PC-3 (cell line): ENCODE data around the gene HDAC4. TPM values are rescaled to one million over a fixed set of nuclear protein-coding genes. Genes with fewer than 3 reads are reported as not detected.

Experiments
- ATAC-seq: fragments of 200-7000 bp; cut with Tn5 transposase; 2 replicates; pipeline ENCODE4 v1.9.1; 2020; ENCODE audit warnings: mild to moderate bottlenecking, moderate library complexity
- BruUV-seq: library from RNA; stranded (reverse); fragments of 400-500 nt; replicated peaks from 2 replicates; lab custom pipeline; 2021; lab: Mats Ljungman, UMichigan
- CTCF ChIA-PET: fragments of 300-600 bp; sonication (Branson Sonifier 250); formaldehyde crosslinking; loops from one replicate; lab custom pipeline; 2022; ENCODE audit warnings: antibody characterized with exemption; lab: Charles Lee
- POLR2A ChIA-PET: fragments of 300-600 bp; sonication (Branson Sonifier 250); formaldehyde crosslinking; loops from one replicate; lab custom pipeline; 2022; ENCODE audit warnings: antibody characterized with exemption; ENCODE audit not compliant: unreplicated experiment; lab: Charles Lee
- DNase-seq: peaks from one replicate; pipeline ENCODE4 v3.0.0-alpha.2; 2015
- H2AFZ ChIP-seq: fragments of 300-600 bp; sonication (generic); 2 replicates; pipeline ENCODE4 v1.6.0; 2016; ENCODE audit warnings: antibody characterized with exemption, low read length
- H3F3A ChIP-seq: fragments of 300-600 bp; sonication (generic); one replicate; pipeline ENCODE4 v1.6.0; 2017; ENCODE audit warnings: antibody characterized with exemption, low read length, control low read depth, mild to moderate bottlenecking; ENCODE audit not compliant: unreplicated experiment
- H3K27ac ChIP-seq: fragments of 300-600 bp; sonication (generic); 2 replicates; pipeline ENCODE4 v1.5.1; 2016; ENCODE audit warnings: mild to moderate bottlenecking, low read length
- H3K27me3 ChIP-seq: fragments of 300-600 bp; sonication (generic); 2 replicates; pipeline ENCODE4 v1.6.1; 2016; ENCODE audit warnings: low read length, mixed read lengths
- H3K36me3 ChIP-seq: fragments of 300-600 bp; sonication (generic); 2 replicates; pipeline ENCODE4 v1.6.1; 2016; ENCODE audit warnings: low read depth, mixed run types, low read length, mixed read lengths
- H3K4me1 ChIP-seq: fragments of 300-600 bp; sonication (generic); 2 replicates; pipeline ENCODE4 v1.5.1; 2016; ENCODE audit warnings: low read length; ENCODE audit not compliant: insufficient read depth
- H3K4me2 ChIP-seq: fragments of 300-600 bp; sonication (generic); 2 replicates; pipeline ENCODE4 v1.6.0; 2016; ENCODE audit warnings: low read length
- H3K4me3 ChIP-seq: fragments of 300-600 bp; sonication (generic); 2 replicates; pipeline ENCODE4 v1.5.1; 2016; ENCODE audit warnings: mild to moderate bottlenecking, low read length, mixed read lengths
- H3K79me2 ChIP-seq: fragments of 300-600 bp; sonication (generic); 2 replicates; pipeline ENCODE4 v1.6.1; 2017; ENCODE audit warnings: low read length, mixed read lengths
- H3K9ac ChIP-seq: fragments of 300-600 bp; sonication (generic); 2 replicates; pipeline ENCODE4 v1.6.0; 2016; ENCODE audit warnings: mild to moderate bottlenecking, low read length
- H3K9me2 ChIP-seq: fragments of 300-600 bp; sonication (generic); replicated peaks from 2 replicates; pipeline ENCODE4 v1.6.1; 2016; ENCODE audit warnings: mixed run types, low read length, mixed read lengths
- H3K9me3 ChIP-seq: fragments of 300-600 bp; sonication (generic); 2 replicates; pipeline ENCODE4 v1.6.1; 2016; ENCODE audit warnings: low read length, mixed read lengths
- H4K20me1 ChIP-seq: fragments of 300-600 bp; sonication (generic); 2 replicates; pipeline ENCODE4 v1.6.1; 2016; ENCODE audit warnings: low read length, mixed read lengths
- CTCF ChIP-seq: fragments of 300-600 bp; sonication (generic); conservative IDR thresholded peaks from 2 replicates; pipeline ENCODE4 v1.5.1; 2017; ENCODE audit warnings: antibody characterized with exemption, low read depth, mild to moderate bottlenecking, low read length
- EZH2 ChIP-seq: fragments of 300-600 bp; sonication (generic); IDR thresholded peaks from one replicate; pipeline ENCODE4 v1.6.1; 2017; ENCODE audit warnings: antibody characterized with exemption, mild to moderate bottlenecking, low read length; ENCODE audit not compliant: unreplicated experiment
- EZH2phosphoT487 ChIP-seq: fragments of 300-600 bp; sonication (generic); IDR thresholded peaks from 2 replicates; pipeline ENCODE4 v1.6.1; 2018; ENCODE audit warnings: mild to moderate bottlenecking, antibody characterized with exemption, low read length, borderline replicate concordance
- intact Hi-C: fragments of 100-400 bp; cut with micrococcal nuclease; formaldehyde crosslinking; loops from 2 replicates; pipeline ENCODE4 v1.9.0; 2023
- total RNA-seq: library from RNA; depleted of rRNA; stranded (reverse); fragments of >200 nt; gene quantifications from 2 replicates; pipeline ENCODE4 v1.2.3, GENCODE V29; 2014

Gene HDAC4
- total RNA-seq, 1 experiment from 2014 or later = 8.5 TPM

DNA sequence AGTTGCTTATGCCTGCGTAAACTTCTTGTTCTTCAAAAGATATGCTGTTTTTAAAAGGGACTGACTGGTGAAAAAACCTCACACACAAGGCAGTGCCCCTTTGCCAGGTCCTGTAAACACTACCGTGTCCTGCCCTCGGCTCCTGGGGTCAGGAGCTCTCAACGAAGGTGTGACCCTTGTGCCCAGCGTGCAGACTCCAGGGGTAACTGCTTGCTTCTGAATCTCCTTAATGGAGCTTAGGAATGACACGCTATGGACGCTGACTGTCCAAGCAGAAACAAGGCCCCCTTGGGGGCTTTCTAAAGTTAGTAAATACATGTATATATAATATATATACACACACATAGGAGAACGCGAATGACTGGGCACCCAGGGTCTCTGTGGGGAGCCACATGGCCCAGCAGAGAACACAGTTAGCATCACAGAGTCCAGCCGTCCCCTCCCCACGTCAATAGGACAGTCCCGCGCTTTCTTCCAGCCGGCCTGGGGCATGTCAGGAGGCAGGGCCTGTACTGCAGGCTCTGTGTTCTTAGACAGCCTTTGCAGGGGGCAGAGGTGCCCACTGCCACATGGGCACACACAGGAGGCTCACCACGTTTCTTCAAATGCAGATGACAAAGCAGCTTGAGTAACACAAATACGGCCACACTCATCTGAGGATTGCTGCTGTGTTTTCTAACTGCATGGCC, 96.1 kb downstream of the HDAC4 start:
- H3K4me1 ChIP-seq = no peaks in the 10 kb centered on the region
- H4K20me1 ChIP-seq = no peaks in the 10 kb centered on the region
- H3K27me3 ChIP-seq = no peaks in the 10 kb centered on the region
- no peaks in the 10 kb centered on the region for H3F3A ChIP-seq
- H3K4me2 ChIP-seq = no peak overlapping the region
- TF ChIP-seq EZH2phosphoT487 (no peak), EZH2 (no peak), CTCF (no peak)
- no peak for ATAC-seq
- no peaks in the 10 kb centered on the region for H3K36me3 ChIP-seq
- ChIA-PET CTCF (no interaction called here), POLR2A (no interaction called here)
- intact Hi-C loops = no loop called here
- H3K9me3 ChIP-seq = no peaks in the 10 kb centered on the region
- no peak overlapping the region for H3K9ac ChIP-seq
- no TSS peak for BruUV-seq
- no peak overlapping the region for H3K27ac ChIP-seq
- no peak overlapping the region for H2AFZ ChIP-seq
- no peaks in the 10 kb centered on the region for H3K9me2 ChIP-seq
- no peak for DNase-seq
- H3K79me2 ChIP-seq = no peaks in the 10 kb centered on the region
- no peak overlapping the region for H3K4me3 ChIP-seq

DNA sequence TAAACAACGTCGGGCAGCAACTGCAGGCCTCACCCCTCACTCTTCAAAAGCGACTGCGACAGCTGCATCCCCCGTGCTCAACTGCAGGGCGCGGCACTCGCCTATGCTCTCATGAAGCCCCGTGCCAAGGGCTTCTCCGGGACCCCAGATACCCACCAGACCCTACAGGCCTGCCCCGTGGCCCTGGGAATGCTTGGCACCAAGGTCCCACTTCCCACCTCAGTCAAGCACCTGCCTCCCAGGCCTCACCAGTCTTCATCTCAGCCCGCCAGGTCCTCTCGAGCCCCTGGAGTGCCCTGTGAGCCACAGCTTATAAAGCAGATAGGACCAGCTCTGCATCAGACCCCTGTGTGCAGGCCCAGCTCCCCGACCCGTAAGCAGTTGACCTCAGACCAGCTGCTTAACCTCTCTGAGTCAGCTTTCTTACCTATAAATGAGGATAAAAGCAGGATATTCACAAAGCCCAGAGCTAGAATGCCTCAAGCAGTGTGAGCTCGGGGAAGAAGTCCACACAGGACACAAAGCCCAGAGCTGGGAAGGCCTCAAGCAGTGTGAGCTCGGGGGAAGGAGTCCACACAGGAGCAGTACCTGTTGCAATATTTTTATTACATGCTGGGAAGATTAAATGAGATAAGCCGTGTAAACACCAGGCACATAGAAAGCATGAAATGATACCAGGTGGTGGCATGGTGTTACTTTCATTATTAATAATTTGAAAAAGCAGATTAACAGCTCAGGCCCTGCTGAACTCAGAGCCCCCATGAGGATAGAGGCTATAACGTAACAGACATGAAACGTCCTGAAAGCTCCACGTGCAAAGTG, 96.9 kb downstream of the HDAC4 start:
- POLR2A ChIA-PET = no interaction called here
- Histone ChIP-seq H2AFZ (no peak overlapping the region), H3K4me2 (no peak overlapping the region), H3K27ac (no peak overlapping the region), H3K4me3 (no peak overlapping the region), H3K4me1 (no peaks in the 10 kb centered on the region), H3K9me2 (no peaks in the 10 kb centered on the region), H3K79me2 (no peaks in the 10 kb centered on the region), H3K36me3 (no peaks in the 10 kb centered on the region), H3K9me3 (no peaks in the 10 kb centered on the region), H4K20me1 (no peaks in the 10 kb centered on the region), H3K9ac (no peak overlapping the region), H3F3A (no peaks in the 10 kb centered on the region), H3K27me3 (no peaks in the 10 kb centered on the region)
- CTCF ChIA-PET = no interaction called here
- intact Hi-C loops = no loop called here
- no peak for ATAC-seq
- TF ChIP-seq EZH2phosphoT487 (no peak), CTCF (no peak), EZH2 (no peak)
- no peak for DNase-seq
- BruUV-seq = no TSS peak
